Measurements from ENCODE around the gene SDSL. TPM values are rescaled to one million over a fixed set of nuclear protein-coding genes. Genes with fewer than 3 reads are reported as not detected.

The SDSL gene
- total and polyA plus RNA-seq, 4 donors: 3.0 to 25.8 (median 13.0) TPM

- Histone ChIP-seq H3K9me3 (ENCODE audit: control insufficient read depth in 4 of 4, insufficient read depth in 3 of 4, low read length in 3 of 4) (no peaks in the 10 kb centered on the region), H3K4me3 (no peak overlapping the region), H3K36me3 (ENCODE audit: control insufficient read depth in 4 of 4, insufficient read depth in 4 of 4, low read length in 4 of 4) (peaks cover 10 to 49% (median 14%) of the 10 kb centered on the region in 4 donors), H3K27ac (ENCODE audit: low read depth in 1 of 2, low read length in 1 of 2) (no peak overlapping the region), H3K4me1 (ENCODE audit: control insufficient read depth in 5 of 5, insufficient read depth in 5 of 5, low read length in 5 of 5) (no peaks in the 10 kb centered on the region), H3K27me3 (ENCODE audit: control insufficient read depth in 3 of 3, insufficient read depth in 3 of 3, low read length in 2 of 3) (no peaks in the 10 kb centered on the region), H3K9ac (ENCODE audit: insufficient read depth in 1 of 2, low read length in 2 of 2) (no peak overlapping the region)
- 96% methylated on average over 10 to 12 of the region's 12 CpGs for whole genome bisulfite sequencing, 2 donors
- no peak for ATAC-seq (ENCODE audit: insufficient read depth, low FRiP score)
- no peak for TF ChIP-seq CTCF (IDR thresholded peaks at IDR 0.05; ENCODE audit: control extremely low read depth, extremely low read depth)
- no peak for DNase-seq
These were observed 35.2 kb upstream of the SDSL start for GRCh38 chr12:113386866-113387566.

GRCh38 chr12:113387631-113388030 is 34.5 kb upstream of the SDSL start:
- no peaks in the 10 kb centered on the region for H3K27me3 ChIP-seq (ENCODE audit: control insufficient read depth in 3 of 3, insufficient read depth in 3 of 3, low read length in 2 of 3)
- ATAC-seq (ENCODE audit: insufficient read depth, low FRiP score) (no peak), DNase-seq (no peak)
- no peak overlapping the region for H3K4me3 ChIP-seq
- H3K9me3 ChIP-seq (ENCODE audit: control insufficient read depth in 4 of 4, insufficient read depth in 3 of 4, low read length in 3 of 4): no peaks in the 10 kb centered on the region
- no peaks in the 10 kb centered on the region for H3K4me1 ChIP-seq (ENCODE audit: control insufficient read depth in 5 of 5, insufficient read depth in 5 of 5, low read length in 5 of 5)
- H3K36me3 ChIP-seq (ENCODE audit: control insufficient read depth in 4 of 4, insufficient read depth in 4 of 4, low read length in 4 of 4): peaks cover 10 to 49% (median 14%) of the 10 kb centered on the region in 4 donors
- TF ChIP-seq CTCF (IDR thresholded peaks at IDR 0.05; ENCODE audit: control extremely low read depth, extremely low read depth): no peak
- H3K27ac ChIP-seq (ENCODE audit: low read depth in 1 of 2, low read length in 1 of 2): no peak overlapping the region
- H3K9ac ChIP-seq (ENCODE audit: insufficient read depth in 1 of 2, low read length in 2 of 2): no peak overlapping the region
- WGBS, 2 donors: 94 to 97% methylated on average over 11 of the region's 11 CpGs

- no peaks in the 10 kb centered on the region for H3K9me3 ChIP-seq (ENCODE audit: control insufficient read depth in 4 of 4, insufficient read depth in 3 of 4, low read length in 3 of 4)
- 94 to 99% methylated on average over 14 of the region's 14 CpGs for WGBS, 2 donors
- peaks cover 10 to 49% (median 14%) of the 10 kb centered on the region in 4 donors for H3K36me3 ChIP-seq (ENCODE audit: control insufficient read depth in 4 of 4, insufficient read depth in 4 of 4, low read length in 4 of 4)
- no peak overlapping the region for H3K27ac ChIP-seq (ENCODE audit: low read depth in 1 of 2, low read length in 1 of 2)
- TF ChIP-seq CTCF (IDR thresholded peaks at IDR 0.05; ENCODE audit: control extremely low read depth, extremely low read depth): no peak
- no peak overlapping the region for H3K4me3 ChIP-seq
- no peak for ATAC-seq (ENCODE audit: insufficient read depth, low FRiP score)
- H3K27me3 ChIP-seq (ENCODE audit: control insufficient read depth in 3 of 3, insufficient read depth in 3 of 3, low read length in 2 of 3): no peaks in the 10 kb centered on the region
- no peak overlapping the region for H3K9ac ChIP-seq (ENCODE audit: insufficient read depth in 1 of 2, low read length in 2 of 2)
- DNase-seq: no peak
- no peaks in the 10 kb centered on the region for H3K4me1 ChIP-seq (ENCODE audit: control insufficient read depth in 5 of 5, insufficient read depth in 5 of 5, low read length in 5 of 5)
These were observed 33.8 kb upstream of the SDSL start for GRCh38 chr12:113388351-113388750.
